CD4-positive, alpha-beta T cell treated with Interleukin-1 beta for 1 hour (primary cell): ENCODE results near the gene RAB17.
"Not testable (repeated sequence)": the region's sequence is repeated elsewhere in the genome, so short reads cannot be mapped to it uniquely, and the experiment has no call there.

Experiments
- DNase-seq, 2 donors: peaks; one replicate each; pipeline ENCODE4 v3.0.0-alpha.2; 2020 to 2022

The RAB17 gene

GRCh38 chr2:237597196-237598145, 6.9 kb upstream of the RAB17 start:
- no peak for DNase-seq

- DNase-seq = no peak
These were observed 6.1 kb upstream of the RAB17 start for GRCh38 chr2:237596520-237597195.

- not testable (repeated sequence) for DNase-seq
These were observed 5.4 kb upstream of the RAB17 start for GRCh38 chr2:237595829-237596519.

- DNase-seq = no peak
These were observed 4.0 kb upstream of the RAB17 start for GRCh38 chr2:237594514-237594871.

- no peak for DNase-seq
These were observed 3.2 kb upstream of the RAB17 start for GRCh38 chr2:237593596-237594320.

- DNase-seq = no peak
These were observed 2.5 kb upstream of the RAB17 start for GRCh38 chr2:237593036-237593435.

- DNase-seq = no peak
These were observed 2.0 kb upstream of the RAB17 start for GRCh38 chr2:237592425-237592980.

GRCh38 chr2:237591141-237591881, 777 bp upstream of the RAB17 start:
- DNase-seq = peak in 1 of 2 donors; percentile 13

GRCh38 chr2:237588044-237588696, 2.4 kb downstream of the RAB17 start:
- DNase-seq = no peak

GRCh38 chr2:237585590-237586221, 4.8 kb downstream of the RAB17 start:
- DNase-seq = no peak

GRCh38 chr2:237583385-237584295, 6.9 kb downstream of the RAB17 start:
- DNase-seq = no peak

- DNase-seq = peak; percentile 35 to 62
These were observed 8.5 kb downstream of the RAB17 start for GRCh38 chr2:237581751-237582746.

- DNase-seq = no peak
These were observed 9.2 kb downstream of the RAB17 start for GRCh38 chr2:237581326-237581725.

GRCh38 chr2:237577956-237578870, 12.3 kb downstream of the RAB17 start:
- no peak for DNase-seq

GRCh38 chr2:237577458-237577857, 13.1 kb downstream of the RAB17 start:
- DNase-seq = no peak

- no peak for DNase-seq
These were observed 13.6 kb downstream of the RAB17 start for GRCh38 chr2:237576974-237577373.
